HEK293 (cell line): ENCODE data around the gene FUT6.

Experiments
- IKZF3 ChIP-seq: fragments of 450-650 bp; IDR thresholded peaks from 2 replicates; pipeline ENCODE4 v1.5.0; 2018; ENCODE audit warnings: missing biosample characterization, mild to moderate bottlenecking, missing genetic modification characterization, moderate library complexity
- INSM2 ChIP-seq: fragments of 450-650 bp; formaldehyde crosslinking; IDR thresholded peaks from 2 replicates; pipeline ENCODE4 v1.5.1; 2016; ENCODE audit warnings: missing biosample characterization, missing genetic modification characterization
- RBAK ChIP-seq: fragments of 450-650 bp; formaldehyde crosslinking; IDR thresholded peaks from 2 replicates; pipeline ENCODE4 v1.5.1; 2016; ENCODE audit warnings: missing biosample characterization, missing genetic modification characterization
- TSHZ1 ChIP-seq: fragments of 450-650 bp; formaldehyde crosslinking; IDR thresholded peaks from 2 replicates; pipeline ENCODE4 v1.5.1; 2016; ENCODE audit warnings: missing biosample characterization, missing genetic modification characterization, borderline replicate concordance
- WT1 ChIP-seq: fragments of 450-650 bp; formaldehyde crosslinking; IDR thresholded peaks from 2 replicates; pipeline ENCODE4 v1.5.1; 2016; ENCODE audit warnings: missing biosample characterization, missing genetic modification characterization
- ZBTB1 ChIP-seq: fragments of 450-650 bp; formaldehyde crosslinking; IDR thresholded peaks from 2 replicates; pipeline ENCODE4 v1.5.1; 2016; ENCODE audit warnings: missing biosample characterization, missing genetic modification characterization
- ZBTB8A ChIP-seq: fragments of 450-650 bp; formaldehyde crosslinking; IDR thresholded peaks from 2 replicates; pipeline ENCODE4 v1.5.1; 2016; ENCODE audit warnings: missing biosample characterization, missing genetic modification characterization
- ZFP3 ChIP-seq: fragments of 450-650 bp; formaldehyde crosslinking; IDR thresholded peaks from 2 replicates; pipeline ENCODE4 v1.5.1; 2016; ENCODE audit warnings: low read depth, missing biosample characterization, missing genetic modification characterization
- ZFP41 ChIP-seq: fragments of 450-650 bp; formaldehyde crosslinking; IDR thresholded peaks from 2 replicates; pipeline ENCODE4 v1.5.1; 2016; ENCODE audit warnings: missing biosample characterization, missing genetic modification characterization, borderline replicate concordance
- ZNF132 ChIP-seq: fragments of 450-650 bp; formaldehyde crosslinking; IDR thresholded peaks from 2 replicates; pipeline ENCODE4 v1.5.1; 2017; ENCODE audit warnings: missing biosample characterization, missing genetic modification characterization, borderline replicate concordance
- ZNF133 ChIP-seq: fragments of 450-650 bp; formaldehyde crosslinking; IDR thresholded peaks from 2 replicates; pipeline ENCODE4 v1.5.1; 2016; ENCODE audit warnings: missing biosample characterization, missing genetic modification characterization
- ZNF175 ChIP-seq: fragments of 450-650 bp; formaldehyde crosslinking; IDR thresholded peaks from 2 replicates; pipeline ENCODE4 v1.5.1; 2016; ENCODE audit warnings: missing biosample characterization, missing genetic modification characterization
- ZNF2 ChIP-seq: fragments of 450-650 bp; formaldehyde crosslinking; IDR thresholded peaks from 2 replicates; pipeline ENCODE4 v1.5.1; 2016; ENCODE audit warnings: missing biosample characterization, missing genetic modification characterization
- ZNF223 ChIP-seq: fragments of 450-650 bp; formaldehyde crosslinking; IDR thresholded peaks from 2 replicates; pipeline ENCODE4 v1.5.1; 2016; ENCODE audit warnings: missing biosample characterization, missing genetic modification characterization
- ZNF248 ChIP-seq: fragments of 450-650 bp; formaldehyde crosslinking; IDR thresholded peaks from 2 replicates; pipeline ENCODE4 v1.5.1; 2017; ENCODE audit warnings: missing biosample characterization, missing genetic modification characterization
- ZNF362 ChIP-seq: fragments of 450-650 bp; formaldehyde crosslinking; IDR thresholded peaks from 2 replicates; pipeline ENCODE4 v1.5.1; 2016; ENCODE audit warnings: missing biosample characterization, missing genetic modification characterization
- ZNF37A ChIP-seq: fragments of 450-650 bp; IDR thresholded peaks from 2 replicates; pipeline ENCODE4 v1.5.1; 2018; ENCODE audit warnings: missing biosample characterization, missing genetic modification characterization
- ZNF416 ChIP-seq: fragments of 450-650 bp; formaldehyde crosslinking; IDR thresholded peaks from 2 replicates; pipeline ENCODE4 v1.5.1; 2016; ENCODE audit warnings: missing biosample characterization, missing genetic modification characterization
- ZNF488 ChIP-seq: fragments of 450-650 bp; formaldehyde crosslinking; IDR thresholded peaks from 2 replicates; pipeline ENCODE4 v1.5.1; 2016; ENCODE audit warnings: missing biosample characterization, missing genetic modification characterization
- ZNF501 ChIP-seq: fragments of 450-650 bp; formaldehyde crosslinking; IDR thresholded peaks from 2 replicates; pipeline ENCODE4 v1.5.1; 2016; ENCODE audit warnings: missing biosample characterization, missing genetic modification characterization
- ZNF600 ChIP-seq: fragments of 450-650 bp; formaldehyde crosslinking; IDR thresholded peaks from 2 replicates; pipeline ENCODE4 v1.5.1; 2016; ENCODE audit warnings: missing biosample characterization, missing genetic modification characterization
- ZNF626 ChIP-seq: fragments of 450-650 bp; sonication (Bioruptor Pico); formaldehyde crosslinking; IDR thresholded peaks from 2 replicates; pipeline ENCODE4 v1.5.1; 2018; ENCODE audit warnings: missing biosample characterization, missing genetic modification characterization, inconsistent platforms
- ZNF629 ChIP-seq: fragments of 450-650 bp; formaldehyde crosslinking; IDR thresholded peaks from 2 replicates; pipeline ENCODE4 v1.5.1; 2017; ENCODE audit warnings: missing biosample characterization, missing genetic modification characterization
- ZNF670 ChIP-seq: fragments of 450-650 bp; formaldehyde crosslinking; IDR thresholded peaks from 2 replicates; pipeline ENCODE4 v1.5.1; 2016; ENCODE audit warnings: missing biosample characterization, missing genetic modification characterization, low read depth
- ZSCAN16 ChIP-seq: fragments of 450-650 bp; formaldehyde crosslinking; IDR thresholded peaks from 2 replicates; pipeline ENCODE4 v1.5.1; 2016; ENCODE audit warnings: missing biosample characterization, missing genetic modification characterization
- TF ChIP-seq, protein P1 (sequence below): fragments of 450-650 bp; IDR thresholded peaks from 2 replicates; pipeline ENCODE4 v1.5.1; 2018; ENCODE audit warnings: missing biosample characterization, mild to moderate bottlenecking, missing genetic modification characterization
- TF ChIP-seq, protein P2 (sequence below): fragments of 450-650 bp; formaldehyde crosslinking; IDR thresholded peaks from 2 replicates; pipeline ENCODE4 v1.5.1; 2017; ENCODE audit warnings: missing biosample characterization, missing genetic modification characterization
- TF ChIP-seq, protein P3 (sequence below): fragments of 450-650 bp; formaldehyde crosslinking; IDR thresholded peaks from 2 replicates; pipeline ENCODE4 v1.5.1; 2016; ENCODE audit warnings: missing biosample characterization, missing genetic modification characterization

Gene FUT6

GRCh38 chr19:5827891-5828660, 11.4 kb downstream of the FUT6 start (continued):
- TF ChIP-seq ZNF416 (tag by site-specific recombination) (no peak), ZNF362 (tag by site-specific recombination) (no peak), ZBTB1 (peak; percentile 69; the same call in 1 of the 2 replicates), ZBTB8A (tag by site-specific recombination) (peak; percentile 58), ZNF248 (no peak), ZNF175 (tag by site-specific recombination) (no peak), ZNF132 (tag by site-specific recombination) (no peak), WT1 (tag by site-specific recombination) (peak; percentile 61), ZNF501 (tag by site-specific recombination) (peak; percentile 87), ZSCAN16 (no peak), ZNF37A (no peak), ZNF629 (tag by site-specific recombination) (peak; percentile 69), IKZF3 (no peak), INSM2 (tag by site-specific recombination) (peak; percentile 40; the same call in 1 of the 2 replicates), ZNF133 (tag by site-specific recombination) (no peak), ZNF600 (tag by site-specific recombination) (peak; percentile 86), ZNF626 (tag by site-specific recombination) (no peak), ZFP41 (tag by site-specific recombination) (no peak), RBAK (tag by site-specific recombination) (no peak), ZNF488 (tag by site-specific recombination) (no peak), ZNF670 (tag by site-specific recombination) (no peak), ZNF223 (tag by site-specific recombination) (no peak), TSHZ1 (tag by site-specific recombination) (no peak), ZNF2 (tag by site-specific recombination) (peak; percentile 97), ZFP3 (tag by site-specific recombination) (no peak)
- TF ChIP-seq, protein P1, sequence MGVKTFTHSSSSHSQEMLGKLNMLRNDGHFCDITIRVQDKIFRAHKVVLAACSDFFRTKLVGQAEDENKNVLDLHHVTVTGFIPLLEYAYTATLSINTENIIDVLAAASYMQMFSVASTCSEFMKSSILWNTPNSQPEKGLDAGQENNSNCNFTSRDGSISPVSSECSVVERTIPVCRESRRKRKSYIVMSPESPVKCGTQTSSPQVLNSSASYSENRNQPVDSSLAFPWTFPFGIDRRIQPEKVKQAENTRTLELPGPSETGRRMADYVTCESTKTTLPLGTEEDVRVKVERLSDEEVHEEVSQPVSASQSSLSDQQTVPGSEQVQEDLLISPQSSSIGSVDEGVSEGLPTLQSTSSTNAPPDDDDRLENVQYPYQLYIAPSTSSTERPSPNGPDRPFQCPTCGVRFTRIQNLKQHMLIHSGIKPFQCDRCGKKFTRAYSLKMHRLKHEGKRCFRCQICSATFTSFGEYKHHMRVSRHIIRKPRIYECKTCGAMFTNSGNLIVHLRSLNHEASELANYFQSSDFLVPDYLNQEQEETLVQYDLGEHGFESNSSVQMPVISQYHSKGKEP (tag by site-specific recombination): 0 out of 2 replicates have a peak, but pooled peaks have one; percentile 6
- TF ChIP-seq, protein P2, sequence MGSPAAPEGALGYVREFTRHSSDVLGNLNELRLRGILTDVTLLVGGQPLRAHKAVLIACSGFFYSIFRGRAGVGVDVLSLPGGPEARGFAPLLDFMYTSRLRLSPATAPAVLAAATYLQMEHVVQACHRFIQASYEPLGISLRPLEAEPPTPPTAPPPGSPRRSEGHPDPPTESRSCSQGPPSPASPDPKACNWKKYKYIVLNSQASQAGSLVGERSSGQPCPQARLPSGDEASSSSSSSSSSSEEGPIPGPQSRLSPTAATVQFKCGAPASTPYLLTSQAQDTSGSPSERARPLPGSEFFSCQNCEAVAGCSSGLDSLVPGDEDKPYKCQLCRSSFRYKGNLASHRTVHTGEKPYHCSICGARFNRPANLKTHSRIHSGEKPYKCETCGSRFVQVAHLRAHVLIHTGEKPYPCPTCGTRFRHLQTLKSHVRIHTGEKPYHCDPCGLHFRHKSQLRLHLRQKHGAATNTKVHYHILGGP (tag by site-specific recombination): no peak
- TF ChIP-seq, protein P3, sequence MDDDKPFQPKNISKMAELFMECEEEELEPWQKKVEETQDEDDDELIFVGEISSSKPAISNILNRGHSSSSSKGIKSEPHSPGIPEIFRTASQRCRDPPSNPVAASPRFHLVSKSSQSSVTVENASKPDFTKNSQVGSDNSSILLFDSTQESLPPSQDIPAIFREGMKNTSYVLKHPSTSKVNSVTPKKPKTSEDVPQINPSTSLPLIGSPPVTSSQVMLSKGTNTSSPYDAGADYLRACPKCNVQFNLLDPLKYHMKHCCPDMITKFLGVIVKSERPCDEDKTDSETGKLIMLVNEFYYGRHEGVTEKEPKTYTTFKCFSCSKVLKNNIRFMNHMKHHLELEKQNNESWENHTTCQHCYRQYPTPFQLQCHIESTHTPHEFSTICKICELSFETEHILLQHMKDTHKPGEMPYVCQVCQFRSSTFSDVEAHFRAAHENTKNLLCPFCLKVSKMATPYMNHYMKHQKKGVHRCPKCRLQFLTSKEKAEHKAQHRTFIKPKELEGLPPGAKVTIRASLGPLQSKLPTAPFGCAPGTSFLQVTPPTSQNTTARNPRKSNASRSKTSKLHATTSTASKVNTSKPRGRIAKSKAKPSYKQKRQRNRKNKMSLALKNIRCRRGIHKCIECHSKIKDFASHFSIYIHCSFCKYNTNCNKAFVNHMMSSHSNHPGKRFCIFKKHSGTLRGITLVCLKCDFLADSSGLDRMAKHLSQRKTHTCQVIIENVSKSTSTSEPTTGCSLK (tag by site-specific recombination): no peak
